ENCODE data around the gene GALR1.

DNA sequence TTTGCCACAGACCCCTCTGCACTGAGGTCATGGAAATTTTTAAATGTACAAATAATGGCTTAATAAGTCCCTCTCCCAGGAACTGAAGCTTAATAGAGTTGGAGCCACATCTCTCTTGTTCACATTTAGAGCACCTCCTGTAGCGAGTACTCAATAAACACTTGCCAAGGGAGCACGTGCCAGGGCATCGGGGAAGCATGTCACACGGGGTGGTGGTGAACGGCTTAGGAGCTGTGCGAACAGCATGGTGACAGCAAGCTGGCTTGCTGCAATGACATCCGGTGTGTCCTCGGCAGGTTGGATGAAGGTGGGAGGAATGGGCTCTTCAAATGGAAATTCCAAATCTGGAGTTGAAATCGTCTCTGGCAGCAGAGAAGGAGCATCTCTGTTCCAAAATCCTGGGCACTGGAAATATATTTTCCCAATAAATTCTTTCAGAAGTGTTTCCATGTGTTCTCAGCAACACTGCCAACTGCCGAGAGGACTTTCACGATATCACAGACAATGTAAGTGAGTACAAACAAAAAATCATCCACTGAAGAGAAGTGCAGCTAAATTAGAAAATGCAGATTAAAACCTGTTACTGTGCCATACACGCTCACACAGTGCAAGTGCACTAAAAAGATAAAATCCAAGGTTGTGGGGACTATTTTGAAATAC, 74.1 kb downstream of the GALR1 start:
- TF ChIP-seq POLR2A (IDR thresholded peaks at IDR 0.05; ENCODE audit: low read depth) (no peak), POLR2AphosphoS5 (IDR thresholded peaks at IDR 0.05) (no peak)
- TF ChIP-seq, protein P1, sequence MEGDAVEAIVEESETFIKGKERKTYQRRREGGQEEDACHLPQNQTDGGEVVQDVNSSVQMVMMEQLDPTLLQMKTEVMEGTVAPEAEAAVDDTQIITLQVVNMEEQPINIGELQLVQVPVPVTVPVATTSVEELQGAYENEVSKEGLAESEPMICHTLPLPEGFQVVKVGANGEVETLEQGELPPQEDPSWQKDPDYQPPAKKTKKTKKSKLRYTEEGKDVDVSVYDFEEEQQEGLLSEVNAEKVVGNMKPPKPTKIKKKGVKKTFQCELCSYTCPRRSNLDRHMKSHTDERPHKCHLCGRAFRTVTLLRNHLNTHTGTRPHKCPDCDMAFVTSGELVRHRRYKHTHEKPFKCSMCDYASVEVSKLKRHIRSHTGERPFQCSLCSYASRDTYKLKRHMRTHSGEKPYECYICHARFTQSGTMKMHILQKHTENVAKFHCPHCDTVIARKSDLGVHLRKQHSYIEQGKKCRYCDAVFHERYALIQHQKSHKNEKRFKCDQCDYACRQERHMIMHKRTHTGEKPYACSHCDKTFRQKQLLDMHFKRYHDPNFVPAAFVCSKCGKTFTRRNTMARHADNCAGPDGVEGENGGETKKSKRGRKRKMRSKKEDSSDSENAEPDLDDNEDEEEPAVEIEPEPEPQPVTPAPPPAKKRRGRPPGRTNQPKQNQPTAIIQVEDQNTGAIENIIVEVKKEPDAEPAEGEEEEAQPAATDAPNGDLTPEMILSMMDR (IDR thresholded peaks at IDR 0.05), result no peak
